Right cardiac atrium (tissue), 5 donors: ENCODE measurements around the gene CHM. TPM values are rescaled to one million over a fixed set of nuclear protein-coding genes. Genes with fewer than 3 reads are reported as not detected.
"Not testable (repeated sequence)": the region's sequence is repeated elsewhere in the genome, so short reads cannot be mapped to it uniquely, and the experiment has no call there.

Source experiments
- ATAC-seq, 2 donors: fragments of 200-7000 bp; cut with Tn5 transposase; one replicate each; pipeline versions ENCODE4 v1.8.0 to v1.9.1; 2020; ENCODE audit warnings: moderate library complexity in 2 of 2, mild to moderate bottlenecking in 1 of 2
- DNase-seq, 3 donors: peaks; one replicate each; pipeline ENCODE4 v3.0.0-alpha.2; 2020
- H3K27ac ChIP-seq: one replicate; pipeline ENCODE4 v1.5.1; 2013; ENCODE audit warnings: mild to moderate bottlenecking, low read length, control low read depth, moderate library complexity
- H3K27me3 ChIP-seq: one replicate; pipeline ENCODE4 v1.6.1; 2013; ENCODE audit not compliant: control insufficient read depth, insufficient read depth
- H3K4me1 ChIP-seq: one replicate; pipeline ENCODE4 v1.6.1; 2013; ENCODE audit warnings: low read length; ENCODE audit not compliant: control insufficient read depth, insufficient read depth
- H3K4me3 ChIP-seq: one replicate; pipeline ENCODE4 v1.5.1; 2013; ENCODE audit warnings: low read length, control low read depth
- H3K9me3 ChIP-seq: one replicate; pipeline ENCODE4 v1.6.1; 2013; ENCODE audit warnings: low read length; ENCODE audit not compliant: control insufficient read depth
- WGBS: extraction: QIAGEN DNeasy Blood & Tissue Kit; methylation state at CpG from one replicate; pipeline ENCODE4 v1.1.7; 2013; 5-methylcytosine and 5-hydroxymethylcytosine counted together
- intact Hi-C, 4 donors: fragments of 100-400 bp; cut with DNase I; formaldehyde crosslinking; loops; one replicate each; pipeline versions ENCODE4 v1.11.0 to v1.14.0; 2022 to 2023
- polyA plus RNA-seq: library from polyadenylated mRNA; stranded (reverse); fragments of 200-250 nt; gene quantifications from one replicate; pipeline ENCODE4 v1.2.3, GENCODE V29; 2013
- total RNA-seq, 4 donors: library from RNA; stranded (reverse); fragmentation: NEBNext Ultra II Directional; extraction: Animal tissue kit (Norgen Biotek cat#: 25700); gene quantifications; one replicate each; pipeline ENCODE4 v1.2.1, GENCODE V29; 2021
- donor health status: healthy with polysubstance abuse.
- donor health status: DM: no; HTN: yes; CAD: no.
- donor health status: DM: no; HTN: no; CAD: no.
- donor health status: DM: no; HTN: yes; CAD: no; lungs with severe emphysema.
- donor health status: DM: yes; HTN: yes; CAD: no.

CHM gene
- total and polyA plus RNA-seq, 5 donors, result 7.1 to 15.6 (median 14.3) TPM

DNA sequence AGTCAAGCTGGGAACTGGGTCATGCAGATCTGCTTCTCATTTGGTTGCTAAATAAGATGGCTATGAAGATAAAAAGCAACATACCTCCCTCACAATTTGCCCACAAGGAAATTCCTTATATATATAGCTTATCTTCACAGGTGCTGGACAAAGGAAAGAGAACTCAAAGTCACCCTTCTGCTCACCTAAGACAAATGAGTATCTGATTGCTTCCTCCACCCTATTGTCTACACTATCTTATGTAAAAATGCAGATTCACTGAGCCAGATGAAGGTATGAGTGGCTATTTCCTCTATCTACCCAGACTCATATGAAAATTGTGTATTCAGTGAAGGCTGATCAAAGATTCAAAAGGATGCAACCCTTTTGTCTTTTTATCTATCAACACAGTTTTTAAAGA, 50.8 kb downstream of the CHM start:
- no peaks in the 10 kb centered on the region for H3K4me1 ChIP-seq
- H3K9me3 ChIP-seq, result no peaks in the 10 kb centered on the region
- intact Hi-C loops, result no loop called here
- H3K27me3 ChIP-seq, result no peaks in the 10 kb centered on the region
- DNase-seq (no peak), ATAC-seq (no peak)
- H3K27ac ChIP-seq, result no peak overlapping the region
- no peak overlapping the region for H3K4me3 ChIP-seq

DNA sequence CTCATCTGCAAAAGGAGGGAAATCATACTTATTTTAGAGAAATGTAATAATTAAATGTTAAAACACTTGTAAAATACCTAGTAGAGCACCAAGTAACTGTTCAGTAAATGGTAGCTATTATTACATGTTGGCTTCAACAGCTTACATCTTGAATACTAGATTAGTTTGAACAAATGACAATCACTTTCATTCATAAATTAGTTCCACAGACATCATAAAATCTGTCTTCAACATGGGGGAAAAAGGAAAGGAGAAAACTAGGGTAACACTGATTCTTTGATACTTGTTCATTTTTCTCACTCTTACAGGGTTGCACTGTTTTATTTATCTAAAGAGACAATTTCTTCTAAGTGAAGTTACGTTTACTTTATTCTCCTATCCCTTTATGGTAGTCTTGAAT, 51.7 kb downstream of the CHM start:
- no peak for DNase-seq
- intact Hi-C loops, result no loop called here
- no peak overlapping the region for H3K27ac ChIP-seq
- no peaks in the 10 kb centered on the region for H3K27me3 ChIP-seq
- no peak for ATAC-seq
- H3K4me3 ChIP-seq, result no peak overlapping the region
- H3K9me3 ChIP-seq, result no peaks in the 10 kb centered on the region
- H3K4me1 ChIP-seq, result no peaks in the 10 kb centered on the region
- WGBS, result 93% methylated on average over 1 of the region's 1 CpG

DNA sequence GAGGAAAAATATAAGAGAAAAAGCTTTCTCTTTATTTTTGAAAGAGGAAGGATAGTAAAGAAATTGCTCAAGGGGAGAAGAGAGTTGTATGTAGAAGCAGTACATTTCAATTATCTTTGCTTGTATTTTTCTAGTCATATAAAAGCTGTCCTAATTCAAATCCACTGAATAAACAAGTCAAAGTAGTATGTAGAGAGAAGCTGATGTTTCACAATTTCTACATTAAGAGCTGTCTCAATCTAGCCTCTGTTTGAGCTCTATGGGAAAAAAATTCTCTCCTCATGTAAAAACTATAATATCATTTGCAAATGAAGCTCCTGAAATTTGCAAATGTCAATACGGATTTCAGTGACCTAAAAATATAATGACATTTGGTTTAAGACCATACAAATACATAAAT, 52.6 kb downstream of the CHM start:
- H3K9me3 ChIP-seq, result no peaks in the 10 kb centered on the region
- no peak for ATAC-seq
- H3K4me3 ChIP-seq, result no peak overlapping the region
- no peak overlapping the region for H3K27ac ChIP-seq
- H3K27me3 ChIP-seq, result no peaks in the 10 kb centered on the region
- no peak for DNase-seq
- intact Hi-C loops, result no loop called here
- H3K4me1 ChIP-seq, result no peaks in the 10 kb centered on the region
- WGBS, result 92% methylated on average over 1 of the region's 1 CpG

DNA sequence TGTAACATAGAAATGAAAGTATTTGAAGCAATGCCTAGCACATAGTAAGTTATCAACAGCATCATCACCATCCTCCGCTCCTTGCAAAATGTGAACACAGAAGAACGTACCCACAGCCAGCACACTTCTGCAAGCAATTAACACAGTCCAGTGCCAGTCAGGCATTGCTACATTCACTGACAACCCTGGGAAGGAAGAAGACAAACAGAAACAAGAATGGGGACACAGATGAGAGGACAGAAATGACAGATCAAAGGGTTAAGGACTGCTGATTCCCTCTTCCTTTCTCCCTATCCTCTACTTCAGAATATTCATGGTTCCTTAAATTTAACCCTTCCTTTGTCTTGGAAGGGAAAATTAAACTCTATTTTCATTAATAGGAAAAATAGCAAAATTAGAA, 53.1 kb downstream of the CHM start:
- DNase-seq (no peak), ATAC-seq (no peak)
- no peak overlapping the region for H3K27ac ChIP-seq
- 64% methylated on average over 2 of the region's 2 CpGs for WGBS
- H3K4me1 ChIP-seq, result no peaks in the 10 kb centered on the region
- intact Hi-C loops, result no loop called here
- H3K4me3 ChIP-seq, result no peak overlapping the region
- H3K27me3 ChIP-seq, result no peaks in the 10 kb centered on the region
- H3K9me3 ChIP-seq, result no peaks in the 10 kb centered on the region

DNA sequence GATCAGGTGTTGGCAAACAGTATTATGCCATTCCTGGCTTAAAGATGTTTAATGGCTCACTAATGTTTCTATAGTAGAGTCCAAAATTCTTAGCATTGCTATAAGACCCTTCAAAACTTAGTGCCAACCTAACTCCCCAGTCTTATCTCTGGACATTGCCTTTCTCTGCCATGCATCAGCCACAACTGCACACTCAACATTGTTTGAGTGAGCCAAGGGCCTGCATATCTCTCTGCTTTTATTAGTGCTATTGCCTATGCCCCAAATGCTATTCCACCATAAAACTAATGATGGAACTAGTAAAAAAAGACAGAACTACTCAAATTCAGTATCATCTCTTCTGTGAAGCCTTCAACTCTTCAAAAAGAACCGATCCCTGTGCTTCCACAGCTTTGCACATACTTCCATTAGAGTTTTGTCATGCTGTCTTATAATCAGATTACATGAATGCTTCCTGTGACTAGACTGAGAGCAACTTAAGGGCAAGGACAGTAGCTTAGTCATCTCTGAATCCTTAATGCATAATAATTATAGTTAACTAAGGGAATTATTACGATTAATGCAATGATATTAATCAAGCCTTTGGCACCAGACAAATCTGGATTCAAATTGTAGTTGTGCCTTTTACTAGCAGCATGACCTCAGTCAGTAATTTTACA, 53.7 kb downstream of the CHM start:
- 70% methylated on average over 2 of the region's 2 CpGs for WGBS
- Histone ChIP-seq H3K4me3 (no peak overlapping the region), H3K27me3 (no peaks in the 10 kb centered on the region), H3K4me1 (no peaks in the 10 kb centered on the region), H3K9me3 (no peaks in the 10 kb centered on the region), H3K27ac (no peak overlapping the region)
- DNase-seq (no peak), ATAC-seq (no peak)
- intact Hi-C loops, result no loop called here

DNA sequence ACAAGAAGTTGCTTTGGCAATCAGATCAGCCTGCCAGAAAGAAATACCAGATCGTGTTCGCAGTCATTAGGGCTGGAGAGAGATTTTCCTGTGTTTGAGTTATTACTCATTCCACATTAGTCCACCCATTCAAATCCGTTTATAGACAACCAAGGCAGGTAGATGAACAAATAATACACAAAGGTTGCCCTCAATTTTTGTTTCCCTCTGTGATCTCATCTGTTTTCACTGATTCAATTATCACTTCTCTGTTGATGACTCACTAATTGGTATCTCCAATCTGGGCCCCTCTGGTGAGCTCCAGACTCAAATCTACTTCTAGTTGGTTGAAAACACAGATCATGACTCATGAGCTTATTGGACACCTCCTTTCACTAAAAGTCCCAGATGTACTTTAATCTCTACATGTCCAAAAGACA, 54.5 kb downstream of the CHM start:
- Histone ChIP-seq H3K27me3 (no peaks in the 10 kb centered on the region), H3K4me1 (no peaks in the 10 kb centered on the region), H3K9me3 (no peaks in the 10 kb centered on the region), H3K4me3 (no peak overlapping the region), H3K27ac (no peak overlapping the region)
- intact Hi-C loops, result no loop called here
- 59% methylated on average over 3 of the region's 3 CpGs for WGBS
- no peak for ATAC-seq
- DNase-seq, result no peak

DNA sequence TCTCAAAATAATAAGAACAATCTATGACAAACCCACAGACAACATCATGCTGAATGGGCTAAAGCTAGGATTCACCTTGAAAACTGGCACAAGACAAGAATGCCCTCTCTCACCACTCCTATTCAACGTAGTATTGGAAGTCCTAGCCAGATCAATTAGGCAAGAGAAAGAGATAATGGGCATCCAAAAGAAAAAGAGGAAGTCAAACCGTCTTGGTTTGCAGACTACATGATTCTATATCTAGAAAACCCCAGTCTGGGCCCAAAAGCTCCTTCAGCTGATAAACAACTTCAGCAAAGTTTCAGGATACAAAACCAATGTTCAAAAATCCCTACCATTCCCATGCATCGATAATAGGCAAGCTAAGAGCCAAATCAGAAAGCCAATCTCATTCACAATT, 59.0 kb downstream of the CHM start:
- ATAC-seq, result no peak
- H3K4me1 ChIP-seq, result no peaks in the 10 kb centered on the region
- no peak overlapping the region for H3K27ac ChIP-seq
- WGBS, result 46% methylated on average over 3 of the region's 3 CpGs
- intact Hi-C loops, result no loop called here
- no peak overlapping the region for H3K4me3 ChIP-seq
- DNase-seq, result no peak
- no peaks in the 10 kb centered on the region for H3K9me3 ChIP-seq
- H3K27me3 ChIP-seq, result no peaks in the 10 kb centered on the region

DNA sequence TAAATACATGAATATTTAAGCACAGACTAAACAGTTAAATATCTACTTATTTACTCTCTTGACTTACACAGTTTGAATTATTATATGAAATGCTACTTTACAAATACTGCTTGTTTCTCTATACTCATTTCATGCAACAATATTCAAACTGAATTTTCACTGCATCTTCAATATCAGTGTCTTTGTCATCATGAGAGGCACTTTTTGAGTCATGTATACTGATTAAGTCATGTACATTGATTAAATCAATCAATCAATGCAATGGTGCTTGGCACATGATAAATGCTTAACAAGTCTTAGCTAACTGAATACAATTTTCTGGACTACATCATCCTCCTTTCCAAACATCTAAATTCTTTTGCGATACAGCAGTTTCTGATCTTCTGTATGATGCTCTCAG, 67.1 kb downstream of the CHM start:
- ATAC-seq, result no peak
- 92% methylated on average over 1 of the region's 1 CpG for WGBS
- intact Hi-C loops, result no loop called here
- Histone ChIP-seq H3K27me3 (no peaks in the 10 kb centered on the region), H3K9me3 (no peaks in the 10 kb centered on the region), H3K4me1 (no peaks in the 10 kb centered on the region), H3K27ac (no peak overlapping the region), H3K4me3 (no peak overlapping the region)
- no peak for DNase-seq

DNA sequence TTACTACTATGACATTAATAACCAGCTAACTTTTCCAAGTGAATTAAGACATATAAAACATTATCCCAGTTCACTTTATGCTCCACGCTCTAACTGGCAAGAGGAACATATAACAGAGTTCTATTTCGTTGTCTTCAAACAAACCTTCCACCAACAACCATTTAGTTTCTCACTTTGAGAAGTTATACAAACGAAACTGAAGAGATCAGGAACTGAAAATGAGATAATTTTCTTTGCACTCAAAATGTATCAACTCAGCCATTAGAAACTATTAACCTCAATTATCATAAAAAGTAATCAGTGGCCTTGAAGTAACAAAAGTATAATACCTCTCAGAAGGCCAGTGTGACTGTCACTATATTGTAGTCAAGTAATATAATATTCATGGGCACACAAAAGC, 70.1 kb downstream of the CHM start:
- intact Hi-C loops, result no loop called here
- H3K4me1 ChIP-seq, result no peaks in the 10 kb centered on the region
- H3K27me3 ChIP-seq, result no peaks in the 10 kb centered on the region
- whole genome bisulfite sequencing, result 84% methylated on average over 3 of the region's 3 CpGs
- ATAC-seq (no peak), DNase-seq (no peak)
- H3K9me3 ChIP-seq, result no peaks in the 10 kb centered on the region
- H3K27ac ChIP-seq, result no peak overlapping the region
- H3K4me3 ChIP-seq, result no peak overlapping the region

DNA sequence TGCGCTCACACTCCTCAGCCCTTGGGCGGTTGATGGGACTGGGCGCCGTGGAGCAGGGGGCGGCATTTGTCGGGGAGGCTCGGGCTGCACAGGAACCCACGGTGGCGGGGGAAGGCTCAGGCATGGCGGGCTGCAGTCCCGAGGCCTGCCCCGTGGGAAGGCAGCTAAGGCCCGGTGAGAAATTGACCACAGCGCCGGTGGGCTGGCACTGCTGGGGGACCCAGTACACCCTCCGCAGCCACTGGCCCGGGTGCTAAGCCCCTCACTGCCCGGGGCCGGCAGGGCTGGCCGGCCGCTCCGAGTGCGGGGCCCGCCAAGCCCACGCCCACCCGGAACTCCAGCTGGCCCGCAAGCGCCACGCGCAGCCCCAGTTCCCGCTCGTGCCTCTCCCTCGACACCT, 75.0 kb downstream of the CHM start:
- H3K9me3 ChIP-seq, H3K27ac ChIP-seq, DNase-seq, ATAC-seq, H3K4me1 ChIP-seq, H3K4me3 ChIP-seq, intact Hi-C loops, H3K27me3 ChIP-seq: not testable (repeated sequence)
- WGBS, result 97% methylated on average over 24 of the region's 33 CpGs

DNA sequence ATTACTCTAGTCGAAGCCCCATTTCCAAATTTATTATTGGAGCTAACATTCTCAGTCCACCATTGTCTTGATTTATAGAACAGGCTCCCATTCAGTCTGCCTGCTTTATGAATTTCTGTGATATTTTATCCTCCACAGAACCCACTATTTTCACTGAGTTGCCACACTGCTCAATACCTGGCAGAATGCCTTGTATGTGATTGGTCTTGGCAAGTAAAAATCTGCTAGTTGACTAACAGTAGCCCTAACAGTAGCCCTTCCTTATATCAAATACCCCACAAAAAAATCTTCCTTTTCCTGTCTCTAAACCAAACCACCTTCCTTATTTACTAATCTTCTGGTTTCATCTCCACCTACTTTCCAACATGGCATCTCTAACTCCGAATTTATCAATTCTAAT, 82.6 kb downstream of the CHM start:
- H3K27ac ChIP-seq, result no peak overlapping the region
- H3K9me3 ChIP-seq, result no peaks in the 10 kb centered on the region
- ATAC-seq, result no peak
- no peaks in the 10 kb centered on the region for H3K4me1 ChIP-seq
- no peaks in the 10 kb centered on the region for H3K27me3 ChIP-seq
- intact Hi-C loops, result no loop called here
- no peak overlapping the region for H3K4me3 ChIP-seq
- DNase-seq, result no peak
- 46% methylated on average over 2 of the region's 2 CpGs for WGBS

DNA sequence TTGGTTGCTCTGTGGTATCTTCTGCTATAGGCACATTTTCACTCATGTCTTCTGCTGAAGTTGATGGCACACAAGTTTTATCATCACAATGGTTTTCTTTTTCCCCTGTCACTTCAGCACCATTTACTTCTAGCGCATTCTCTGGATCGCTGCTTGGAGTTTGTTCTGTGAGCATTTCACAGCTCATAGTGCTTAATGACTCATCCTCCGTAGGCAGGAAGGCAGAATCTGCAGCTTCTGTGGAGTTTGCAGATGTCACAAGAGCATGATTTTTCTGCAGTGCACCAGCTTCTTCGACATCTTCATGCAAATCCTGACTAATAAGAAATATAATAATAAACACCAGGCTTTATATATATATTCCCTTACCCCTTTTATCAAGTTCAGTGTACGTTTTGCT, 83.6 kb downstream of the CHM start:
- DNase-seq, result no peak
- Histone ChIP-seq H3K4me1 (no peaks in the 10 kb centered on the region), H3K27ac (no peak overlapping the region), H3K27me3 (no peaks in the 10 kb centered on the region), H3K4me3 (no peak overlapping the region), H3K9me3 (no peaks in the 10 kb centered on the region)
- intact Hi-C loops, result no loop called here
- ATAC-seq, result no peak
- WGBS, result 61% methylated on average over 5 of the region's 5 CpGs
